Natural killer cell (primary cell): ENCODE data around the gene RAPGEF2. TPM values are rescaled to one million over a fixed set of nuclear protein-coding genes. Genes with fewer than 3 reads are reported as not detected.

Experiments
- ATAC-seq, 3 donors: fragments of 150-1000 bp in 2 of 3; fragments of 200-7000 bp in 1 of 3; cut with Tn5 transposase; 1 replicate in 1 of 3; 2 replicates in 2 of 3; pipeline ENCODE4 v1.10.0; 2021; ENCODE audit warnings: mild to moderate bottlenecking in 2 of 3, moderate library complexity in 2 of 3
- DNase-seq, 2 donors: peaks; one replicate each; pipeline versions ENCODE4 v3.0.0 to v3.0.0-alpha.2; 2013 to 2021; ENCODE audit warnings: mixed read lengths in 1 of 2
- H3K27ac ChIP-seq: one replicate; pipeline ENCODE4 v1.5.1; 2013; ENCODE audit warnings: mild to moderate bottlenecking, low read length
- H3K27me3 ChIP-seq: one replicate; pipeline ENCODE4 v1.6.1; 2013; ENCODE audit warnings: low read length; ENCODE audit not compliant: control insufficient read depth, insufficient read depth
- H3K36me3 ChIP-seq: one replicate; pipeline ENCODE4 v1.6.1; 2013; ENCODE audit warnings: low read length; ENCODE audit not compliant: control insufficient read depth, insufficient read depth
- H3K4me1 ChIP-seq: one replicate; pipeline ENCODE4 v1.6.1; 2013; ENCODE audit warnings: low read length; ENCODE audit not compliant: control insufficient read depth, insufficient read depth
- H3K4me3 ChIP-seq: one replicate; pipeline ENCODE4 v1.5.1; 2013; ENCODE audit warnings: low read length
- H3K9me3 ChIP-seq: one replicate; pipeline ENCODE4 v1.6.1; 2013; ENCODE audit warnings: low read length; ENCODE audit not compliant: control insufficient read depth, insufficient read depth
- H3K27ac Mint-ChIP-seq, 2 donors: one replicate each; pipeline ENCODE4 v1.8.0; 2022; ENCODE audit warnings: mild to moderate bottlenecking in 2 of 2, mixed read lengths in 2 of 2, moderate library complexity in 1 of 2
- H3K27me3 Mint-ChIP-seq, 2 donors: one replicate each; pipeline ENCODE4 v1.8.0; 2022; ENCODE audit warnings: low read depth in 2 of 2, mixed read lengths in 2 of 2
- H3K36me3 Mint-ChIP-seq: one replicate; pipeline ENCODE4 v1.8.0; 2022; ENCODE audit warnings: mixed read lengths
- H3K4me1 Mint-ChIP-seq, 2 donors: one replicate each; pipeline ENCODE4 v1.8.0; 2022; ENCODE audit warnings: mixed read lengths in 2 of 2
- H3K4me3 Mint-ChIP-seq: one replicate; pipeline ENCODE4 v1.8.0; 2022; ENCODE audit warnings: mild to moderate bottlenecking, moderate library complexity, mixed read lengths
- H3K9me3 Mint-ChIP-seq, 2 donors: one replicate each; pipeline ENCODE4 v1.8.0; 2022; ENCODE audit warnings: mixed read lengths in 2 of 2
- CTCF ChIP-seq: fragments of 200-600 bp; IDR thresholded peaks from one replicate; pipeline ENCODE4 v1.8.0; 2022; ENCODE audit warnings: antibody characterized with exemption
- WGBS: methylation state at CpG from one replicate; pipeline ENCODE4 v1.1.7; 2013; ENCODE audit warnings: missing lambda C conversion rate; ENCODE audit not compliant: insufficient coverage; 5-methylcytosine and 5-hydroxymethylcytosine counted together
- intact Hi-C: fragments of 100-400 bp; cut with micrococcal nuclease; formaldehyde crosslinking; loops from one replicate; pipeline ENCODE4 v1.14.2; 2022
- total RNA-seq, 4 donors: library from RNA; stranded (reverse); fragments of 120-200 nt in 1 of 4; gene quantifications; one replicate each; pipeline versions ENCODE4 v1.2.3 to v1.2.4, GENCODE V29; 2013 to 2022

The RAPGEF2 gene
- total RNA-seq, 3 donors from 2014 or later (not counting 1 experiment from before 2014, with no cell fraction given), result 21.9 to 55.6 (median 27.6) TPM

GRCh38 chr4:159317203-159317602 is 214.3 kb downstream of the RAPGEF2 start:
- Histone ChIP-seq H3K9me3 (no peaks in the 10 kb centered on the region), H3K27ac (no peak overlapping the region), H3K4me1 (peaks cover 2% of the 10 kb centered on the region), H3K36me3 (peaks cover 8% of the 10 kb centered on the region), H3K27me3 (no peaks in the 10 kb centered on the region), H3K4me3 (no peak overlapping the region)
- DNase-seq, result no peak
- no peak for TF ChIP-seq CTCF
- Mint-ChIP-seq H3K9me3 (no peaks in the 10 kb centered on the region), H3K4me1 (peaks cover 8% of the 10 kb centered on the region in 2 donors), H3K36me3 (peaks cover 1% of the 10 kb centered on the region), H3K4me3 (no peak overlapping the region), H3K27ac (no peak overlapping the region), H3K27me3 (no peaks in the 10 kb centered on the region)
- no peak for ATAC-seq
- intact Hi-C loops, result no loop called here
- 97% methylated on average over 5 of the region's 5 CpGs for WGBS

GRCh38 chr4:159319027-159319426 is 216.1 kb downstream of the RAPGEF2 start:
- WGBS, result 93% methylated on average over 3 of the region's 4 CpGs
- no peaks in the 10 kb centered on the region for H3K4me1 ChIP-seq
- no peaks in the 10 kb centered on the region for H3K4me1 Mint-ChIP-seq
- H3K4me3 ChIP-seq, result no peak overlapping the region
- no peak overlapping the region for H3K27ac ChIP-seq
- DNase-seq, result no peak
- intact Hi-C loops, result no loop called here
- H3K9me3 ChIP-seq, result no peaks in the 10 kb centered on the region
- no peak for TF ChIP-seq CTCF
- peaks cover 13% of the 10 kb centered on the region for H3K36me3 ChIP-seq
- no peak overlapping the region for H3K27ac Mint-ChIP-seq
- ATAC-seq, result no peak
- H3K36me3 Mint-ChIP-seq, result peaks cover 7% of the 10 kb centered on the region
- no peaks in the 10 kb centered on the region for H3K27me3 ChIP-seq
- H3K4me3 Mint-ChIP-seq, result no peak overlapping the region
- H3K9me3 Mint-ChIP-seq, result no peaks in the 10 kb centered on the region
- no peaks in the 10 kb centered on the region for H3K27me3 Mint-ChIP-seq

- DNase-seq (no peak), ATAC-seq (no peak)
- Mint-ChIP-seq H3K4me1 (no peaks in the 10 kb centered on the region), H3K4me3 (no peak overlapping the region), H3K36me3 (peaks cover 7% of the 10 kb centered on the region), H3K27ac (no peak overlapping the region), H3K27me3 (no peaks in the 10 kb centered on the region), H3K9me3 (no peaks in the 10 kb centered on the region)
- Histone ChIP-seq H3K9me3 (no peaks in the 10 kb centered on the region), H3K27ac (no peak overlapping the region), H3K27me3 (no peaks in the 10 kb centered on the region), H3K36me3 (peaks cover 10% of the 10 kb centered on the region), H3K4me1 (no peaks in the 10 kb centered on the region), H3K4me3 (no peak overlapping the region)
- intact Hi-C loops, result no loop called here
- TF ChIP-seq CTCF, result no peak
These were observed 223.6 kb downstream of the RAPGEF2 start for GRCh38 chr4:159326480-159326879.

- Histone ChIP-seq H3K27me3 (no peaks in the 10 kb centered on the region), H3K4me3 (no peak overlapping the region), H3K9me3 (no peaks in the 10 kb centered on the region), H3K27ac (no peak overlapping the region), H3K4me1 (no peaks in the 10 kb centered on the region), H3K36me3 (peaks cover 14% of the 10 kb centered on the region)
- WGBS, result no CpG with 5 or more reads among the region's 2 CpGs
- Mint-ChIP-seq H3K9me3 (no peaks in the 10 kb centered on the region), H3K27me3 (no peaks in the 10 kb centered on the region), H3K4me3 (no peak overlapping the region), H3K36me3 (peaks cover 6% of the 10 kb centered on the region), H3K27ac (no peak overlapping the region), H3K4me1 (no peaks in the 10 kb centered on the region)
- intact Hi-C loops, result no loop called here
- DNase-seq, result no peak
- ATAC-seq, result no peak
- no peak for TF ChIP-seq CTCF
These were observed 225.9 kb downstream of the RAPGEF2 start for GRCh38 chr4:159328766-159329165.
